Head of caudate nucleus (tissue), 42 donors: ENCODE measurements around the gene ORC2.

ENCODE experiments used
- DNase-seq, 42 donors: peaks; one replicate each; pipeline versions ENCODE4 v3.0.0 to v3.0.0-alpha.2; 2020 to 2021; ENCODE audit warnings: mixed read lengths in 7 of 42
- intact Hi-C: fragments of 100-400 bp; cut with DNase I; formaldehyde crosslinking; loops from one replicate; pipeline ENCODE4 v1.15.0; 2022

Gene ORC2

GRCh38 chr2:200871151-200871550, 92.3 kb downstream of the ORC2 start:
- no peak for DNase-seq
- intact Hi-C loops: no loop called here

GRCh38 chr2:200869014-200869413, 94.4 kb downstream of the ORC2 start:
- DNase-seq: no peak
- intact Hi-C loops: no loop called here

GRCh38 chr2:200864176-200865034, 99.1 kb downstream of the ORC2 start, which contains the start of gene CLK1:
Gene CLK1, minus strand, starts transcription at chr2:200864658. Its CDS starts 2,796 bp downstream, at chr2:200861862.
- intact Hi-C loops: loop anchor here (5.0 kb wide), 1 partner anchor 52 kb away; the partner anchor contains the start of gene BZW1
- DNase-seq: peak; percentile 90 to 98 (median 96)

GRCh38 chr2:200863782-200864175, 99.7 kb downstream of the ORC2 start:
- DNase-seq: peak in 31 of 42 donors; percentile 10 to 64 (median 37)
- intact Hi-C loops: loop anchor here (5.0 kb wide), 1 partner anchor 51 kb away; the partner anchor contains the start of gene BZW1

- intact Hi-C loops: loop anchor here (5.0 kb wide), 1 partner anchor 50 kb away; the partner anchor contains the start of gene BZW1
- peak in 18 of 42 donors; percentile 16 to 68 (median 38) for DNase-seq
Measured at GRCh38 chr2:200862532-200863000, 100.9 kb downstream of the ORC2 start.

GRCh38 chr2:200861617-200862155, 101.8 kb downstream of the ORC2 start:
- intact Hi-C loops: loop anchor here (5.0 kb wide), 1 partner anchor 49 kb away; the partner anchor contains the start of gene BZW1

GRCh38 chr2:200860092-200860795, 103.2 kb downstream of the ORC2 start:
- intact Hi-C loops: loop anchor here (5.0 kb wide), 1 partner anchor 48 kb away; the partner anchor contains the start of gene BZW1
- DNase-seq: peak in 29 of 42 donors; percentile 9 to 69 (median 44)

More at GRCh38 chr2:200861617-200862155, 101.8 kb downstream of the ORC2 start:
- DNase-seq: no peak
